HG03342 (cell line): Measurements from ENCODE around the gene FASN.

Source experiments
- ATAC-seq: cut with Tn5 transposase; IDR thresholded peaks from one replicate; pipeline ENCODE4 v1.9.1; 2021; ENCODE audit warnings: mild to moderate bottlenecking, moderate library complexity; ENCODE audit not compliant: unreplicated experiment

The FASN gene

DNA sequence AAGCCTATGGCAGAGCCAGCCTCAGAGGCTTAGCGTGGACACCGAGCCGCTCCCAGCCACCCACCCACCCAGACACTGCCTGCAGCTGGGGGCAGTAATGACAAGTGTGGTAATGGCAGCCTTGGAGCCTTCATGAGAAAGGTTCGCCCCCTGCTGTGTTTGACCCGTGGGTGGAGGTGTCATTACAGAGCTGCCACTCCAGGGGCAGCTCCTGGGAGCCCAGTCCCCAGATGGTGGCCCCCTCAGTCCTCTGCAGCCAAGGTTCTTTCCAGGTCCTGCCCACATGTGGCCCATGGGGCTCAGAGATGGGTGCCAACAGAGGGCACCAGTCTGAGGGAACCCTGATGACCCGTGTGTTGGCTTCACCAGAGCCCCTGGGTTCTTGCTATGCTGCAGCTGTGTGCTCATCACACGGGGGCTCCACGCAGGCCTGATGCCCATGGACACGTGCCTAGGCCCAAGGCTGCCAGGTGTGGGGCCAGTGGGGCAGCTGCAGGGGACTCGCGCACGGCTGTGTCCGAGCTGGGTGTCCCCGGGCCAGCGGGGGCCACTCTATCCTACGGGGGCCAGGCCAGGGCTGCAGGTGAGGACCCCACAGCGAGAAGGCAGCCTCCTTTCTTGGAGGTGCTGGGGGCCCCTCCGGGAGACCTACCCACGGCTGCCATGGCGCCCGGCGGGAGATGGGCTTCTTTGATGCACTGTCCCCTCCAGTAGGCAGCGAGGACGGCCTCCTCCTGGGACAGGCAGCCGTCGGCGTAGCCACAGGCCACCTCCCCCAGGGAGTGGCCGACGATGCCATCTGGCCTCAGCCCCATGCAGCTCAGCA, 8.1 kb downstream of the FASN start:
- ATAC-seq, result no peak

DNA sequence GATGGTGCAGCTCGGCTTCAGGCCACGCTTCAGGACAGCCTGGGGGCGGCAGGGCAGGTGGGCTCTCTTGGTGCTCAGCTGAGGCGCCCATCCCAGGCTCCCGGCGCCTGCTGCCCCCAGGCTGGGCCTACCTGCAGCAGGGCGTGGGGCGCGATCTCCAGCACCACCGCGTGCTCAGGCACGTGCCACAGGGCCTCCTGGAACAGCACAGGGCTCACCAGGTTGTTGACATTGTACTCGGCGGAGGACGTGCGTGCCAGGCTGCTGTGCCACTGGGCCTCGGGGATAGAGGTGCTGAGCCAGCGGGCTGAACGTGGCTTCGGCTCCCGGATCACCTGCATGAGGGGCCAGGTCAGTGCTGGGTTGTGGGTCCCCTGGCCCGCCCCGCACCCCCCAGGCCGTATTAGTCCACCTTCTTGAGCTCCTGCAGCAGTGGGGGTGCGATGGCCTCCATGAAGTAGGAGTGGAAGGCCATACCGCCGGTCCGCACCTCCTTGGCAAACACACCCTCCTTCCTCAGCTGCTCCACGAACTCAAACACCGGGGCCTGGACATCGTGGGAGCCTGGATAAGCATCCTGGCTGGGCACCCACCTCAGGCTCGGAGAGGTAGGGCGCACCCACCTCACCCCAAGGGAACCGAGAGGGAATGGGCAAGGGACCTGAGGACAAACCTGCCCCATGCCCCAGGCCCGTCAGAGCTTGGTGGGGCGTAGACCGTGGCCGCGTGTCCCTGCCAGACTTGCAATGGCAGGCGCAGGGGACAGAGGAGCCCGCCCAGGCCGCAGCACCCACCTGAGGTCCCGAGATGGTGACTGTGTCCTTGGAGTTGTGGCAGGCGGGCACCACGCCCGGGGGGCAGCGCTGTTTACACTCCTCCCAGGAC, 9.0 kb downstream of the FASN start:
- no peak for ATAC-seq

DNA sequence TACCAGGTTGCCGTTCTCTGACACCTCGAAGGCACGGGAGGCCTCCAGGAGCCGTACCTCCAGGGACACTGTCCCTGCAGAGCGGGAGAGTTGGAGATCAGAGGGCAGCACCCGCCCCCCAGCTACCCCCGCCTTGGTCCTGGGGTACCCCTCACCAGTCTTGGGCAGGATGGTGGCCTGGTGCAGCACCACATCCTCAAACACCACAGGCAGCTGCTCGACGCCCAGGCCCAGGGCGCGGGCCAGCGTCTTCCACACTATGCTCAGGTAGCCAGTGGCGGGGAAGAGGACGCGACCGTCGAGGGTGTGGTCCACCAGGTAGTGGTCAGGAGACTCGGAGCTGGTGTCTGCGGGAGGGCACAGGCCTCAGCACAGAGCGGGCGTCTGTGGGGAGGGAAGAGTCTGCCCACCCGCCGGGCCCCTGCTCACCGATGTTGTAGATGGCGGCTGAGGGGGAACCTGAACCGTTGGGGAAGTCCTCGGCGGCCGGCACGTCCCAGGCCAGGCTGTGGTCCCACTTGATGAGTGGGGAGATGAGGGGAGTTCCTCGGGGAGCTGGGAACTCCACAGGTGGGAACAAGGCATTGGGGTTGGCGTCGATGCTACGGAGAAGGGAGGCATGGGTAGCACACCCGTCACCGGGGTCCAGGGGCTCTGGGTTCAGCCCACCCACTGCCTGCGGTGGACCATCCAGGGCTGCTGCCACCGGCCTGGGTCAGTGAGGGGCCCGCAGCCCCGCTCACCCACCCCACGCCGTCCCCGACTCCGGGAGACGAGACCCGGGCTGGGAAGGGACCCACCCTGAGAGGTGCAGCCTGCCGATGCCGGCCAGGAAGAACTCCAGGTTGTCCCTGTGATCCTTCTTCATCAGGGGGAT, 9.8 kb downstream of the FASN start:
- ATAC-seq, result no peak

DNA sequence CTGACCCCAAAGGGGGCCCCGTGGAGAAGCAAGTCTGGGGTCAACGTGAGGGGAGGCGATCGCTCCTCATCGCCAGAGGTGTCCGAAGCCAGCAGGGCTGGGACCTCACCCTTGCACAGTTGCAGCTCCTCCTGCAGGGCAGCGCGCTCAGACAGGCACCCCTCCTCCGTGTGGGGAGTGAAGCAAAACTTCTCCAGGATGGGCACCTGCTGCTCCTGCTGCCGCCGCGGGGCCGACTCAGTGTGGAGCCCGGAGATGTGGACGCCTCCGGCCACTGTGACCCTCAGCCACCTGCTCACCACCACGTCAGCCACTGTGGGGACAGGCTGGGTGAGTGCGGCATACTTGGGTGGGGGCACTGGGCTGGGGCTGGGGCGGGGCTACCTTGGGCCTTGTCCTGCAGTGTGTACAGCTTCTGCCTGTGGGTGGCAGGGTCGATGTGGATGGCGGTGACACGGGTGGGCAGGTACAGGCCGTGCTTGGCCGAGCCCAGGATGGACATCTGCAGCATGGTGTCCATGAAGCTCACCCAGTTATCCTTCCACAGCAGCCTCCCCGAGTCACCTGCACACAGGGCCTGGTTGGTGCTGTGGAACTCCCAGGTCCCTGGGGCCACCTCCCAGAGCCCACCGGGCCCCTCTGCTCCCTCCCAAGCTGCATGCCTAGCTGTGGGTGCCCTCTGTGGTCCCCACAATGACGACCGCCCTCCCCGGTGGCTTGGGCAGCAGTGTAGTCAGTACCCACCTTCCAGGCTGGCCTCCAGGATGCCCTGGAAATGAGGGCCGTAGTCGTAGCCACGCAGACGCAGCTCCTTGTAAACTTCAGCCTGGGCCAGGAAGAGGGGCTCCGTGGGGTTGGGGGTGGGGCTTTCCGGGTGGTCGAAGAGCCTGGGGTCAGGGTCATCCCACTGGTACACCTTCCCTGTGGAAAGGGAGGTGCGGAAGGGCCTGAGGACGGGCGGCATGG, 10.8 kb downstream of the FASN start:
- no peak for ATAC-seq

DNA sequence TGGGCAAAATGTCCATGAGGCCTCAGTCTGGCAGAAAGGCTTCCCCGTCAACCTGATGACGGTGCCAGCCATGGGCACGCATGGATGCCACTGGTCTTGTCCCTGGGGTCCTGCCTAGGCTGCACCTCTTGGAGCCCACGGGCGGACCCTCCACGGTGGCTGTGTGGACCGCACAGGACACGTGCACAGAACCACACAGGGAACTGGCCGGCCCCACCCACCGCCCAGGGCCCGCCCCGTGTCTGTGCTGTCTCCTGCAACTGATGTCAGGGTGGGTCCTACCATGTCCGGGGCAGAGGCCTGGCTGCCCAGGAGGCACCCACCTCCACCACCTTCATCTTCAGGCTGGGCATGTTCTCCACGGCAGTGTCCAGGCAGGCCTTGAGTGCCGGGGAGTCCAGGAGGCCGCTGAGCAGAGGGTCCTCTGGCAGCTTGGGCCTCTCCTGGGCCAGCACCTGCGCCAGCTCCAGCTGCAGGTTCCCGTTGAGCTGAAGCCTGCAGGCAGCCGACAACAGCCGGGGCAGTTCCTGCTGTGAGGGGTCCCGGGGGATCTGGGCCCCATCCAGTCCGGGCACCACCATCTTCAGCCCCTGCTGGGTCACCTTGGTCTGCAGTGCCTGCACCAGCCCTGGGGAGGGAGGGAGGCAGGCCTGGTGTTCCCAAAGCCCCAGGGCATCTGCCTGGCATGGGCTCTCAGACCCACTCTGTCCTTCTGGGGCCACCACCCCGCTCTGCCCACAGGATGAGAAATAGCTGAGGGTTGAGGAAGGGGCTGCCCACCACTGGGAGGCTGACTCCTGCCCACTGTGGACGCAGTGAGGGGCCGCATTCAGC, 11.9 kb downstream of the FASN start:
- no peak for ATAC-seq

DNA sequence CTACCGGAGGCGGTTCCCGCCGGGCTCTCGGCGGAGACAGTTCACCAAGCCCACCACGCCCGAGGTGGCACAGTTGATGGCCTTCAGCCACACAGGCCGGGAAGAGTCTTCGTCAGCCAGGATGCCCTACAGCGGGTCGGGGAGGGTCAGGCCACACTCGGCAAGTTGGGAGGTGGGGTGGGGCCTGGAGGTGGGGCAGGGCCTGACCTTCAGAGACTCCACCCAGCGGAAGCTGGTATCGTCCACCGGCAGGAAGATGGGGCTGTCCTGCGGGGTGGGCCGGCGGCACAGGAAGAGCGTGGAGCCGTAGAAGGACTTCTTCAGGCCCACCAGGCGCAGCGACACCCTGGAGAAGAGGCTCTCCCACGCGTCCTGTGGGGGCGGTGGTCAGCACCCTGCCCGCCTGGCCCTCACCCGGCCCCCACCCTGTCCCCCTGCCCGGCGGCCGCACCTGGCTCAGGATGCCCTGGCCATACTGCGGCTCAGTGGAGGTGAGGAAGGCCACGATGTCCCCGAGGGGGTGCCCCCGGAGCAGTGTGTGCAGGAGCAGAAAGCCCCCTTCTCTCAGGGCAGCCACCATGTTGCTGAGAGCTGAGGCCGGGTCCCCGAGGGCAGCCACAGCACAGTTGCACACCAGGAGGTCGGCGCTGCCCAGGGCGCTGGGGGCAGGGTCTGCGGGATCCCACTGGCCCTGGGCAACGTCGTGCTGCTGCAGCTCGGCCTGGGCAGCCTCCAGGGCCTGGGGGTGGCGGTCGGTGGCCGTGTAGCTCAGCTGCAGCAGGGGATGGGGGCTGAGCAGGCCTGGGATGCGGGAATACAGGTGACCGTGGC, 12.8 kb downstream of the FASN start:
- no peak for ATAC-seq

DNA sequence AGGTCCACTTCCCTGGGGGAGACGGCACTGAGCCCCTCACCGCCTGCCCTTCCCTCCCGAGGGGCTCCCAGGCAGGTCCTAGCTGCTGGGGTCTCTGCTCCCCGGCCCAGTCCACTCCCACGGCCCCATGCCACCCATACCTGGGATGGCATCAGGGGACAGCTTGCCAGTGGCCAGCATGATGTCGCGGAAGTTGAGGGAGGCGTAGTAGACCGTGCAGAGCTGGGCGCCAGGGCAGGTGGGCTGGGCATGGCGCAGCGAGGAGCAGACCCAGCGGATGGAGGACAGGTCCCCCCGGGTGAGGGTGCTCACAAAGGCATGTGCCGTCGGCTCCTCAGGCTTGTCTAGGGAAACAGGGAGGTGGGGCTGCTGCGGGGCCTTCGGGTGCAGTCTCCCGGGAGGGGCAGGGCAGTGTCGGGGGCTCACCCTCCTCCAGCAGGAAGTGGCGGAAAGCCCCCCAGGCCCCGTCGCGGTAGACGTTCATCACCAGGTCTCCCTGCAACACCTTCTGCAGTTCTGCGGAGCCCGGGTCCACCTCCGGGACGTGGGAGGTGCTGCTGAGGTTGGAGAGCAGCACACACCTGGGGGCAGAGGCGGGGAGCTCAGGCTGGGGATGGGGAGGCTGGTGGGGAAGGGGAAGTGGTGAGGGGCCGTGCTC, 13.5 kb downstream of the FASN start:
- no peak for ATAC-seq

DNA sequence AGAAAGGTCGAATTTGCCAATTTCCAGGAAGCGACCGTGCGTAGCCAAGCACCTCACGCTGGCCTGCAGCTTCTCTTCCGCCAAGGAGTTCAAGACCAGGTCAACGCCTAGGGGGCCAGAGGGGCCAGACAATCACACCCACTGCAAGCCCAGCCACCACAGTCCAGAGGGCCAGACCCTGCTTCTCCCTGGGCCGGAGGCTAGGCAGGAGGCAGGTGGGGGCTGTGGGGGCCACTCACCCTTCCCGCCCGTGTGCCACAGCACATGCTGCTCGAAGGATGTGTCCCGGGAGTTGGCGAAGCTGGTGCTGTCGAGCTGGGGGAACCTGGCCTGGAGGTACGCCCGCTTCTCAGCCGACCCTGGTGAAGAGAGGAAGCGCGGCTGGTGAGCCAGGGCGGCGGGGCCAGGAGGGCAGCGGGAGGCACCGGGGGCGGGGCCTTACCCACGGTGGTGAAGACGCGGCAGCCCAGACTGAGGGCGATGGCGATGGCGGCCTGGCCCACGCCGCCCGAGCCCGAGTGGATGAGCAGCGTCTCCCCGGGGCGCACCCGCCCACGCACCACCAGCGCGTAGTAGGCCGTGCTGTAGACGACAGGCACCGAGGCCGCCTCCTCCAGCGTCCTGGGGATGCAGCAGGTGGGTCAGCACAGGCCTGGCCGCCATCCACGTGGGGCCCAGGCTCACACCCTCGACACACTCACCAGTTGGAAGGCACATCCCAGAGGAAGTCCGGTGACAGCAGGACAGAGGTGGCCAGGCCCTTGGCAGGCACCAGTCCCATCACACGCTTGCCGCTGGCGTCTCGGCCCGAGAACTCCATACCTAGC, 14.3 kb downstream of the FASN start:
- no peak for ATAC-seq

DNA sequence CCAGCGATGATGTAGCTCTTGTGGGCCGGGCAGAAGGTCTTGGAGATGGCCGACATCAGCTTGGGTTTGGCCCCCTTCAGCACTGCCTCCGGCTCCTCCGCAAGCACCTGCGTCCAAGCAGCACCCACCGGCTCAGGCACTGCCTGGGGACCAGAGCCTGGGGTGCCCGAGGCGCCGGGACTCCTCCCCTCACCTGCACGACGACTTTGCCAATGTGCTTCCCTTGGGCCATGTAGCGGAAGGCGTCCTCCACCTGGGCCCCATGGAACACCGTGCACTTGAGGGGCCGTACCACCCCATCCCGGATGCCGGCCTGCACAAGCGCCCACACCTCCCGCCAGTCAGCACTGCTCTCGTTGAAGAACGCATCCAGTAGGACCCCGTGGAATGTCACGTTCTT, 15.0 kb downstream of the FASN start:
- no peak for ATAC-seq

DNA sequence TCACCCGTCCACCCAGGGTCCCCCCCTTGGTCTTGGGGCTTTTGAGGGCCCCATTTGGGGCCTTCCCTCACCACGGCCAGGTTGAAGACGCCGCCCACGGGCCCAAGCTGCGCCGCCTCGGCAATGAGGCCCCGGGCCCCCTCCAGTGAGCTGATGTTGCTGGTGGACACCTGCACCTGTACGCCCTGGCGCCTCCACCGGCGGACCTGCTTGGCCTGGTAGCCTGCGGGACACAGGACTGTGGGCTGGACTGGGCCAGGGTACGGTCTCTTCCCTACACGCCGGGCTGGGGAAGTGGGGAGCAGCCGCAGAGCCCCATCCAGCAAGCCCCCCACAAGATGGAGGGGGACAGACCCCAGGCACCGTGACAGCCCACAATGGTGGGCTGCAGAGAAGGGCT, 15.6 kb downstream of the FASN start:
- no peak for ATAC-seq

DNA sequence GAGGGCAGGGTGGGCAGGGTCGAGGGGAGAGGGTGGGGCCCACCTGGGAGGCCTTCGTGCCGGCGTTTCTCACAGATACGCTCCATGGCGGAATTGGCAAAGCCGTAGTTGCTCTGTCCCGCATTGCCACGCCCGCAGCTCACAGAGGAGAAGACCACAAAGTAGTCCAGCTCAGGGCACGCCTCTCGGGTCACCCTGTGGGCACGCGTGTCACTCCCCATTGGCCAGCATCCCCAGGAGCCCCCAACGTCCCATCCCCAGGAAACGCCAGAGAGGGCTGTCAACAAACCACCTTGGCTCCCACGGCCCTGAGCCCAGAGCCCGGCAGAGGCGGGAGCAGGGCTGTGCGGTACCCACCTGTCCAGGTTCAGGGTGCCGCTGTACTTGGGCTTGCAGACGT, 16.1 kb downstream of the FASN start:
- ATAC-seq, result no peak

DNA sequence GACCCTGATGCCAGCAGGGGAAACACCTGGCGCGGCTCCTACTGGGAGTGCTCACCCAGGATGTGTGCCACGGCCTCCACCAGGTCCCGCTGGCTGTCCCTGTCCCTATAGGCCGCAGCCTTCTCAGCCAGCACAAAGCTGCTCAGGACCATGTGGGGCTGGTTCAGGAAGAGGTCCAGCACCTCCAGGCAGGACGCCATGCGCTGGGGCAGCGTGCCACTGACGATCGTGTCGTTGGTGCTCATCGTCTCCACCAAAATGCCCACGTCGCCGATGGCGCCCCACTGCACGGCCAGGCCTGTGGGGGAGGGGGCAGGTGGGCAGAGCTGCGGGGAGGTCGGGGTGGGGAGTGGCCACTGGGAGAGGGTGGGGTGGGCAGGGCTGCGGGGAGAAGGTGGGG, 16.5 kb downstream of the FASN start:
- ATAC-seq, result no peak

DNA sequence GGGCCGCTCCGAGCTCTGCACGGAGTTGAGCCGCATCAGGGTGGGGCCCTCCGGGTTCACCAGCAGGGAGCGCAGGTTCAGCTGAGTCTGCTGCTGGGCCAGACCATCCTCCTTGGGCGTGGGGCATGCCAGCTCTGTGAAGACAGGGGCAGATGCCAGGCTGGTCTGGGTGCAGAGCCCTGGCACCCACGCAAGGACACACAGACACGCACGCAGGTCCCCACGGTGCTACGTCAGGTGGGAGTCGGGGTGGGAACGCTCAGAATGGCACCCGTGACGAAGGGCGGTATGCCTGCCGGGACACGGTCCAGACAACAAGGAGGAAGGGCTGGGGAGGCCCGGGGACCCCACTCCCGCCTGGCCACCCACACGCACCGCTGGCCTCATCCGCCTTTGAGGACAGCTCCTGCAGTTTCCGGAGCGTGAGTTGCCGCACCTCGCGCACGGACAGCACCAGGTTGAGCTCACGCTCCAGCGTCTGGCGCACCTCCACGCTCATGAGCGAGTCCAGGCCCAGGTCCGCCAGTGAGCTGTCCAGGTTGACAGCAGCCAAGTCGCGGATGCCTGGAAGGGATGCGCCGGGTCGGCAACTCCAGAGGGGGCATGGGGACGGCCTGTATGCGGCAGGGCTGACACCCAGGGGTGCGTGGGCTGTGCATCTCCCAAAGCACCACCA, 17.1 kb downstream of the FASN start:
- ATAC-seq, result no peak

DNA sequence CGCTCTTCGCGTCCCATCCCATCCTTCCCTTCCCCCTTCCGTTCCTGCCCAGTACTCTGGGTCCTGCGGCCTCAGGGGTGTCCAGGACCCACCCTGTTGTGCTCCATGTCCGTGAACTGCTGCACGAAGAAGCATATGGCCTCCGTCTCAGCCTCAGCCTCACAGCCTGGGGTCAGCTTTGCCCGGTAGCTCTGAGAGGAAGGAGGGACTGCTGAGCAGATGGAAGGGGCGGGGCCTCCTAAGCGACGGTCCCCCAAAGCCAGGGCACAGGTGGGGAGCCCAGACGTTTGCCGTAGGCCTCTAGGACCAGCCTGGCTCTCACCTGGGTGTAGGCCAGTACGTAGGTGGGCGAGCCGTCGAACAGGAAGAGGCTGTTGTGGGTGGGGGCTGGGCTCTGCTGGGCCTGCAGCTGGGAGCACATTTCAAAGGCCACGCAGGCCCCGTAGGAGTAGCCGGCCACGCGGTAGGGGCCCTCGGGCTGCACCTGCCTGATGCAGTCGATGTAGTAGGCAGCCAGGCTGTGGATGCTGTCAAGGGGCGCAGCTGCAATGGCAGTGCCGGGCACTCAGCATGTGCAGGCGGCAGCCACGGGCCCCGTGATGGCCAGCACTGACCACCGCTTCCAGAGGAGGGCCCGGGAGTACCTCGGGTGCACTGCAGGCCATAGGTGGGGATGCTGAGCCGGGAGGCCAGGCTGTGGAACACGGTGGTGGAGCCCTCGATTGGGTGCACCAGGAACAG, 17.8 kb downstream of the FASN start:
- ATAC-seq, result no peak

DNA sequence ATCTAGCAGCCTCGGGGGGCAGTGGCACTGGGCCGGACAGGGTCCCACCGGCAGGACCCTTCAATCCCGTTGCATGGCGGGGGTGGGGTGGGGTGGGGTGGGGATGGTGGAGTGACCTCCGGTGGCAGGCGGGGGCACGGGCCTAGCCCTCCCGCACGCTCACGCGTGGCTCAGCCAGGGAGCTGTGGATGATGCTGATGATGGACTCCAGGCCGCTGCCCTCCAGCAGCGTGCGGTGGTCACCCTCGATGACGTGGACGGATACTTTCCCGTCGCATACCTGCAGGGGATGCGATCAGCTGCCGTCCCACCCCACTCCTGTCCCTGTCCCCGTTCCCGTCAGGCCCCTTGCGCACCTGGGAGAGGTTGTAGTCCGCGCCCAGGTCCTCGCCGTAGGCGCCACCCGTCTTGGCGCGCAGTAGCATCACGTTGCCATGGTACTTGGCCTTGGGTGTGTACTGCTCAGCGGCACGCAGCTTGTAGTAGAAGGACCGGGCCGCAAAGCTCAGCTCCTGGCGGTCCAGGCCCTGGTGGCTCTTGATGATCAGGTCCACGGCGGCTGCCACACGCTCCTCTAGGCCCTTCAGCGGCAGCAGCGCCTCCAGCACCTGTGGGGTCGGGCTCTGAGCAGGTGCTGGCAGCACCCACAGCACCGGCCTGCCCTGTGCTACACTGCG, 18.9 kb downstream of the FASN start:
- no peak for ATAC-seq
